ENCODE results near the gene ZNF367.

The ZNF367 gene

DNA sequence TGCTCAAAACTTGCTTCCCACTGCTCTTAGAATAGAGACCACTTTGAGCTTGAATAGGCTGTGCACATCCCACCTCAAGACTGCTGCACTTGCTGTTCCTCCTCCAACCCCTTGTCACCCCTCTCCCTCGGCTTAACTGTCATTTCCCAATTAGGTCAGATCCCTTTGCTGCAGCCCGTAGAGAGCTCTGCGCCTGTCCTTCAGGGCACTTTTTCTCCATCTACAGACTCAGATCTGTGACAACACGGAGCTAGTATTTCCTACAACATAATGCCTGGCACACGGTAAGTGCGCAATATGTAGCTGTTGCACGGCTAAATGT lies 31.3 kb upstream of the ZNF367 start:
- Histone ChIP-seq H3K9me3 (ENCODE audit: insufficient read depth, low read length) (no peaks in the 10 kb centered on the region), H3K4me3 (ENCODE audit: insufficient read length, low read depth) (peak overlapping the region; percentile 32), H3K27me3 (ENCODE audit: insufficient read depth, insufficient read length) (peaks cover 34% of the 10 kb centered on the region), H3K9ac (ENCODE audit: insufficient read length, low read depth) (peak overlapping the region; percentile 12), H3K36me3 (ENCODE audit: insufficient read depth, insufficient read length, low read length) (no peaks in the 10 kb centered on the region), H3K4me1 (ENCODE audit: insufficient read depth, insufficient read length) (peaks cover 5% of the 10 kb centered on the region)
- no peak for DNase-seq (ENCODE audit: low read depth, low spot score)
- TF ChIP-seq ZNF274 (IDR thresholded peaks at IDR 0.05; ENCODE audit: low read depth, low read length) (no peak), YY1 (IDR thresholded peaks at IDR 0.05; ENCODE audit: insufficient read depth, insufficient read length) (no peak), SUZ12 (IDR thresholded peaks at IDR 0.05; ENCODE audit: extremely low read depth, insufficient read depth, insufficient read length) (no peak)

DNA sequence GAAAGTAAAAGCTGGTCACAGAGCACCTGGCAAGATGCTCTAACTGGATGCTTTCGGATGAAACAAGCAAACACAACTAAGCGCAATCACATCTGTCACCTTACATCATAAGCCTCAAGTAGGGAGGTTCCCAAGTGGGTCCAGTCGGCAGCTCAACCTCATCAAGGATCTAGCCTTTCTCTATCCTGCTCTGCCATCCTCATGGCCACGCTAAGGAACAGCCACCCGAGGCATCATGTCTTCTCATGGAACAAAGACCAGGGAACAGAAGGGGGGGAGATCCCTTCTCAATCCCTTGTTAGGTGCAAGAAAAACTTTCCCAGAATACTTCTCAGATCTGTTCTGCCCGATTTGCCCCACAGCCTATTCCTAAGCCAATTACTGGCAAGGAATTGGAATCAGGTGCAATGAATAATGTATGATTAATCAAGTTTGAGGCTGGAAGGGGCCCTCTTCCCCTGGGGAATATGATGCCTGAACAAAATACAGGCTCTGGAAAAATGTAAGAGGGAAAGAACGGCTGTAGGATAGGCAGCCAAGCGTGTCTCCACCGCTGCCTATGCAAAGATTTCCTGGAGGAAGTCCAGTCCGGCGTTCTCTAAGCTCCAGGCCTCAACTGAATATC lies 30.5 kb upstream of the ZNF367 start:
- DNase-seq (ENCODE audit: low read depth, low spot score) = no peak
- Histone ChIP-seq H3K9me3 (ENCODE audit: insufficient read depth, low read length) (no peaks in the 10 kb centered on the region), H3K4me3 (ENCODE audit: insufficient read length, low read depth) (no peak overlapping the region), H3K9ac (ENCODE audit: insufficient read length, low read depth) (no peak overlapping the region), H3K36me3 (ENCODE audit: insufficient read depth, insufficient read length, low read length) (no peaks in the 10 kb centered on the region), H3K27me3 (ENCODE audit: insufficient read depth, insufficient read length) (peaks cover 34% of the 10 kb centered on the region), H3K4me1 (ENCODE audit: insufficient read depth, insufficient read length) (peaks cover 5% of the 10 kb centered on the region)
- no peak for TF ChIP-seq YY1 (IDR thresholded peaks at IDR 0.05; ENCODE audit: insufficient read depth, insufficient read length)
- no peak for TF ChIP-seq SUZ12 (IDR thresholded peaks at IDR 0.05; ENCODE audit: extremely low read depth, insufficient read depth, insufficient read length)
- TF ChIP-seq ZNF274 (IDR thresholded peaks at IDR 0.05; ENCODE audit: low read depth, low read length) = no peak

DNA sequence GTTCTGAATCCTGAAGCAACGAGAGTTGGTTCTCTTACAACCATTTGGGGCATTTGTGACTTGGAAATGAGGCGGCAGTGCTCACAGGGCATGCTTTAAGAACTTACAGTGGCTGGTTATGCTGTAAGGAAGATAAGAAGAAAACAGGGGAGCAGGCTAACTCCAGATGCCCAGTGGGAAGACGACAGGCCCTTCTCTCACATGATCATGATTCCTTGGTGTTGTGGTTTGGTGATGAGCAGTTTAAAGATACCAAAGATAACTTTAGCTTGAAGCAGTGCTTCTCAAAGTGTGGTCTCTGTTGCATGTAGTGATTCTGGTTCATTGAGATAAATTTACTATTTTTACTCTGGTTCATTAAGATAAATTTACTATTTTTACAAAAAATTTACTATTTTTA lies 29.2 kb upstream of the ZNF367 start:
- TF ChIP-seq SUZ12 (IDR thresholded peaks at IDR 0.05; ENCODE audit: extremely low read depth, insufficient read depth, insufficient read length) (no peak), YY1 (IDR thresholded peaks at IDR 0.05; ENCODE audit: insufficient read depth, insufficient read length) (no peak), ZNF274 (IDR thresholded peaks at IDR 0.05; ENCODE audit: low read depth, low read length) (no peak)
- peaks cover 5% of the 10 kb centered on the region for H3K4me1 ChIP-seq (ENCODE audit: insufficient read depth, insufficient read length)
- DNase-seq (ENCODE audit: low read depth, low spot score) = no peak
- no peaks in the 10 kb centered on the region for H3K9me3 ChIP-seq (ENCODE audit: insufficient read depth, low read length)
- no peak overlapping the region for H3K9ac ChIP-seq (ENCODE audit: insufficient read length, low read depth)
- H3K36me3 ChIP-seq (ENCODE audit: insufficient read depth, insufficient read length, low read length) = no peaks in the 10 kb centered on the region
- H3K27me3 ChIP-seq (ENCODE audit: insufficient read depth, insufficient read length) = peaks cover 34% of the 10 kb centered on the region
- H3K4me3 ChIP-seq (ENCODE audit: insufficient read length, low read depth) = no peak overlapping the region

DNA sequence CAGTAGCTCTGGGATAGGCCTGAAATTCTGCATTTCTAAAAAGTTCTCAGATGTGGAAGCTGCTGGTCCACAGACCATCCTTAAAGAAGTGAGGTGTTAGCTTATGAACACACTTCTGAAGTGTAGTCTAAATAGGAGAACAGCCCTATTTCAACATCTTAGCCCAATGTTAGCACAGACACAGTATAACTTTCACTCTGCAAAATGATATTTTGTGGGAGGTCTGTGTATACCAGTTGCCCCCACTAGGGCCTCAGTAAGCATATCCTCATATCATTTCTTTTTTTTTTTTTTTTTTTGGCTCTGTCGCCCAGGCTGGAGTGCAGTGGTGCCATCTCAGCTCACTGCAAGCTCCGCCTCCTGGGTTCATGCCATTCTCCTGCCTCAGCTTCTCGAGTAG lies 24.3 kb upstream of the ZNF367 start:
- Histone ChIP-seq H3K27me3 (ENCODE audit: insufficient read depth, insufficient read length) (peaks cover 3% of the 10 kb centered on the region), H3K9ac (ENCODE audit: insufficient read length, low read depth) (no peak overlapping the region), H3K4me3 (ENCODE audit: insufficient read length, low read depth) (no peak overlapping the region), H3K4me1 (ENCODE audit: insufficient read depth, insufficient read length) (no peaks in the 10 kb centered on the region), H3K9me3 (ENCODE audit: insufficient read depth, low read length) (no peaks in the 10 kb centered on the region), H3K36me3 (ENCODE audit: insufficient read depth, insufficient read length, low read length) (no peaks in the 10 kb centered on the region)
- no peak for DNase-seq (ENCODE audit: low read depth, low spot score)
- TF ChIP-seq SUZ12 (IDR thresholded peaks at IDR 0.05; ENCODE audit: extremely low read depth, insufficient read depth, insufficient read length) = no peak
- no peak for TF ChIP-seq YY1 (IDR thresholded peaks at IDR 0.05; ENCODE audit: insufficient read depth, insufficient read length)
- no peak for TF ChIP-seq ZNF274 (IDR thresholded peaks at IDR 0.05; ENCODE audit: low read depth, low read length)

DNA sequence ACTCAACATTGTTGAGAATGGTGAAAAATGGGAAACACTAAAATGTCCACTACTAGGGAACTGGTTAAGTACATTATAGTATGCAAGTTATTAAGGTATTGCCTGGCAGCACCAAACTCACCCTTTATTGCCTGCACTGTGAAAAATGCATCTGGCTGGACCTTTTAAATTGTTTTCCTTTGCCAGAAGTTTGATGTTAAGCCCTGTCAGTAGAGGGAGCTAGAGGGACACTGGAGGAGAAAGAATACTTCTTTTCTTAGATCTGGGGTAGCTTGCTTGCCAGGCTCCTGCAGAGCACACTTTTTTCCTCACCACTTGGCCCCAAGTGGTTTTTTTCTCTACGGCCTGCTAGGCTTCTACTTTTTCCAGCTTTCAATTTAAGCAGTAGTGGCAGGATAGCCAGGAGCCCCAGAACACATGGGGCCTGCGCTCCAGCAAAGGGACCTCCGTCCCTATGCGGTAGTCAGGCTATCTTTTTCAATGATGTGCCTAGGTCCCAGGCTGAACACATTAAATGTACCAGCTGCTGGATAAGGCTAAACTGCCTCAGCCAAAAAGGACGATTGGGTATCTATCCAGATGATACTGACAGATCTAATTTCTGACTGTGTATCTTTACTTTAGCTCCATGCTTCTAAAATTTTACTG lies 23.8 kb upstream of the ZNF367 start:
- no peak overlapping the region for H3K4me3 ChIP-seq (ENCODE audit: insufficient read length, low read depth)
- no peak for DNase-seq (ENCODE audit: low read depth, low spot score)
- H3K9ac ChIP-seq (ENCODE audit: insufficient read length, low read depth) = no peak overlapping the region
- H3K9me3 ChIP-seq (ENCODE audit: insufficient read depth, low read length) = no peaks in the 10 kb centered on the region
- H3K27me3 ChIP-seq (ENCODE audit: insufficient read depth, insufficient read length) = no peaks in the 10 kb centered on the region
- TF ChIP-seq YY1 (IDR thresholded peaks at IDR 0.05; ENCODE audit: insufficient read depth, insufficient read length) (no peak), SUZ12 (IDR thresholded peaks at IDR 0.05; ENCODE audit: extremely low read depth, insufficient read depth, insufficient read length) (no peak), ZNF274 (IDR thresholded peaks at IDR 0.05; ENCODE audit: low read depth, low read length) (no peak)
- no peaks in the 10 kb centered on the region for H3K36me3 ChIP-seq (ENCODE audit: insufficient read depth, insufficient read length, low read length)
- peaks cover 1% of the 10 kb centered on the region for H3K4me1 ChIP-seq (ENCODE audit: insufficient read depth, insufficient read length)

DNA sequence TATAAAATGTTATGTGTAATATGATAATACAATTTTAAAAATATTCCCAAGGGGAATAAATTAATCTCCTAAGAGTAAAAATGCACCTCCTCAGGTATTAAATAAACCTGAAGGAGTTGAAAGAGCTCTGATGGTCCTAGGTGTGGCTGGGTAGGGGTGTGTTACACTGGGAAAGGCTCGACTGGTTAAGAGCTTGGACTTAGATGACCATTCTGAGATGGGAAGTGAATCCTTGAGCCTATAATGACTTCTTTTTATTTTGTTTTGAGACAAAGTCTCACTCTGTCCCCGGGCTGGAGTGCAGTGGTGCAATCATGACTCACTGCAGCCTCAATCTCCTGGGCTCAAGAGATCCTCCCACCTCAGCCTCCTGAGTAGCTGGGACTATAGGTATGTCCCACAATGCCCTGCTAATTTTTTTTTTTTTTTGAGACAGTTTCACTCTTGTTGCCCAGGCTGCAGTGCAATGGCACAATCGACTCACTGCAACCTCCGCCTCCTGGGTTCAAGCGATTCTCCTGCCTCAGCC lies 22.6 kb upstream of the ZNF367 start:
- Histone ChIP-seq H3K9ac (ENCODE audit: insufficient read length, low read depth) (no peak overlapping the region), H3K27me3 (ENCODE audit: insufficient read depth, insufficient read length) (no peaks in the 10 kb centered on the region), H3K4me1 (ENCODE audit: insufficient read depth, insufficient read length) (peaks cover 3% of the 10 kb centered on the region), H3K9me3 (ENCODE audit: insufficient read depth, low read length) (no peaks in the 10 kb centered on the region), H3K36me3 (ENCODE audit: insufficient read depth, insufficient read length, low read length) (no peaks in the 10 kb centered on the region), H3K4me3 (ENCODE audit: insufficient read length, low read depth) (no peak overlapping the region)
- DNase-seq (ENCODE audit: low read depth, low spot score) = no peak
- TF ChIP-seq SUZ12 (IDR thresholded peaks at IDR 0.05; ENCODE audit: extremely low read depth, insufficient read depth, insufficient read length) (no peak), YY1 (IDR thresholded peaks at IDR 0.05; ENCODE audit: insufficient read depth, insufficient read length) (no peak), ZNF274 (IDR thresholded peaks at IDR 0.05; ENCODE audit: low read depth, low read length) (no peak)

DNA sequence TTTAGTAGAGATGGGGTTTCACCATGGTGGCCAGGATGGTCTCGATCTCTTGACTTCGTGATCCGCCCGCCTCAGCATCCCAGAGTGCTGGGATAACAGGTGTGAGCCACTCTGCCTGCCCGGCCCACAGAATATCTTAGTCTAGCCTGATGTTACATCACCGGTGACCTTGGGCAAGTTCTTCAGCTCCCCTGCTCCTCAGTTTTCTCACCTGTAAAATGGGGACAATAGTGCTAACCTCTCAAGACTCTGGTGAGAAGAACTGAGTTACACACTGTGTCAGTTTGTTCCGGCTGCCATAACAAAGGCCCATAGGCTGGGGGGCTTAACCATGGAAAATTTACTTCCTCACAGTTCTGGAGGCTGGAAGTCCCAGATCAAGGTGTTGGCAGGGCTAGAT lies 19.3 kb upstream of the ZNF367 start:
- TF ChIP-seq YY1 (IDR thresholded peaks at IDR 0.05; ENCODE audit: insufficient read depth, insufficient read length) = no peak
- no peak for TF ChIP-seq ZNF274 (IDR thresholded peaks at IDR 0.05; ENCODE audit: low read depth, low read length)
- no peak for TF ChIP-seq SUZ12 (IDR thresholded peaks at IDR 0.05; ENCODE audit: extremely low read depth, insufficient read depth, insufficient read length)
- no peaks in the 10 kb centered on the region for H3K36me3 ChIP-seq (ENCODE audit: insufficient read depth, insufficient read length, low read length)
- no peak overlapping the region for H3K9ac ChIP-seq (ENCODE audit: insufficient read length, low read depth)
- no peak overlapping the region for H3K4me3 ChIP-seq (ENCODE audit: insufficient read length, low read depth)
- no peak for DNase-seq (ENCODE audit: low read depth, low spot score)
- peaks cover 3% of the 10 kb centered on the region for H3K4me1 ChIP-seq (ENCODE audit: insufficient read depth, insufficient read length)
- H3K27me3 ChIP-seq (ENCODE audit: insufficient read depth, insufficient read length) = no peaks in the 10 kb centered on the region
- H3K9me3 ChIP-seq (ENCODE audit: insufficient read depth, low read length) = no peaks in the 10 kb centered on the region
